Panc1 (cell line): ENCODE measurements around the gene SHKBP1.

Source experiments
- CTCF ChIP-seq: fragments of 450-650 bp; IDR thresholded peaks from 2 replicates; pipeline ENCODE4 v1.5.1; 2017; ENCODE audit warnings: mild to moderate bottlenecking
- POLR2AphosphoS5 ChIP-seq: IDR thresholded peaks from 2 replicates; pipeline ENCODE4 v1.6.1; 2012; ENCODE audit warnings: mild to moderate bottlenecking, low read depth, low read length, moderate library complexity
- REST ChIP-seq, 2 experiments: IDR thresholded peaks; 2 replicates each; pipeline ENCODE4 v1.6.1; 2011 to 2012; ENCODE audit warnings: low read depth in 2 of 2, control low read depth in 1 of 2, low read length in 1 of 2, mild to moderate bottlenecking in 1 of 2, moderate library complexity in 1 of 2; ENCODE audit not compliant: insufficient read depth in 1 of 2
- SIN3A ChIP-seq: IDR thresholded peaks from 2 replicates; pipeline ENCODE4 v1.6.1; 2012; ENCODE audit warnings: low read depth, mild to moderate bottlenecking, low read length, moderate library complexity, borderline replicate concordance; ENCODE audit not compliant: insufficient read depth

- no peak for TF ChIP-seq CTCF
- no peak for TF ChIP-seq POLR2AphosphoS5
- no peak for TF ChIP-seq REST (IDR thresholded peaks at IDR 0.05; ENCODE audit: insufficient read depth in 1 of 2, low read depth in 2 of 2, low read length in 1 of 2)
- no peak for TF ChIP-seq SIN3A
Measured at GRCh38 chr19:40560092-40560507, 16.6 kb upstream of the SHKBP1 start.
